HG02970 (cell line): ENCODE measurements around the gene TMEM150A.
A peak's percentile ranks its signal among the peaks of the same experiment; 100 is the strongest.
"Not testable (repeated sequence)": the region's sequence is repeated elsewhere in the genome, so short reads cannot be mapped to it uniquely, and the experiment has no call there.

ENCODE experiments used
- ATAC-seq: cut with Tn5 transposase; IDR thresholded peaks from one replicate; pipeline ENCODE4 v1.9.1; 2021; ENCODE audit warnings: mild to moderate bottlenecking, moderate library complexity, moderate number of reproducible peaks; ENCODE audit not compliant: unreplicated experiment, low FRiP score

The TMEM150A gene

GRCh38 chr2:85602476-85603234 is at the start of gene TMEM150A:
TMEM150A (minus strand) TSS chr2:85602698; CDS start chr2:85601948, 750 bp downstream.
- peak; percentile 91 for ATAC-seq

GRCh38 chr2:85652056-85652455 is 49.6 kb upstream of the TMEM150A start:
- ATAC-seq = no peak

- no peak for ATAC-seq
Observed at GRCh38 chr2:85651097-85651496, 48.6 kb upstream of the TMEM150A start.

- no peak for ATAC-seq
Observed at GRCh38 chr2:85650456-85650855, 48.0 kb upstream of the TMEM150A start.

GRCh38 chr2:85649201-85650190 is 47.0 kb upstream of the TMEM150A start:
- no peak for ATAC-seq

GRCh38 chr2:85648619-85649018 is 46.1 kb upstream of the TMEM150A start:
- ATAC-seq = no peak

GRCh38 chr2:85647823-85648526 is 45.5 kb upstream of the TMEM150A start:
- no peak for ATAC-seq

- no peak for ATAC-seq
Observed at GRCh38 chr2:85646166-85646565, 43.7 kb upstream of the TMEM150A start.

- ATAC-seq = no peak
Observed at GRCh38 chr2:85644909-85645308, 42.4 kb upstream of the TMEM150A start.

GRCh38 chr2:85642725-85643124 is 40.2 kb upstream of the TMEM150A start:
- ATAC-seq = no peak

- ATAC-seq = no peak
Observed at GRCh38 chr2:85635636-85636035, 33.1 kb upstream of the TMEM150A start.

- no peak for ATAC-seq
Observed at GRCh38 chr2:85635011-85635410, 32.5 kb upstream of the TMEM150A start.

- no peak for ATAC-seq
Observed at GRCh38 chr2:85631316-85631715, 28.8 kb upstream of the TMEM150A start.

GRCh38 chr2:85628658-85629057 is 26.2 kb upstream of the TMEM150A start:
- ATAC-seq = no peak

- no peak for ATAC-seq
Observed at GRCh38 chr2:85623991-85624390, 21.5 kb upstream of the TMEM150A start.

GRCh38 chr2:85621338-85621737 is 18.8 kb upstream of the TMEM150A start:
- no peak for ATAC-seq

GRCh38 chr2:85619617-85620016 is 17.1 kb upstream of the TMEM150A start:
- ATAC-seq = no peak

GRCh38 chr2:85617723-85618122 is 15.2 kb upstream of the TMEM150A start:
- not testable (repeated sequence) for ATAC-seq

- no peak for ATAC-seq
Observed at GRCh38 chr2:85615413-85615728, 12.9 kb upstream of the TMEM150A start.

- not testable (repeated sequence) for ATAC-seq
Observed at GRCh38 chr2:85614757-85615156, 12.3 kb upstream of the TMEM150A start.
